GM08714 (cell line): ENCODE results near the gene IGF2BP1.

Source experiments
- H3K4me3 ChIP-seq: fragments of 200-500 bp; sonication (Bioruptor generic); 2 replicates; pipeline ENCODE4 v1.5.1; 2014; ENCODE audit warnings: mild to moderate bottlenecking, low read length, inconsistent platforms
- ZNF274 ChIP-seq: IDR thresholded peaks from 2 replicates; pipeline ENCODE4 v1.6.1; 2012; ENCODE audit warnings: mild to moderate bottlenecking, low read depth, low read length

Gene IGF2BP1

GRCh38 chr17:48990882-48991357 lies 6.3 kb upstream of the IGF2BP1 start:
- H3K4me3 ChIP-seq = no peak overlapping the region; the same call in 1 of the 2 replicates
- no peak for TF ChIP-seq ZNF274

DNA sequence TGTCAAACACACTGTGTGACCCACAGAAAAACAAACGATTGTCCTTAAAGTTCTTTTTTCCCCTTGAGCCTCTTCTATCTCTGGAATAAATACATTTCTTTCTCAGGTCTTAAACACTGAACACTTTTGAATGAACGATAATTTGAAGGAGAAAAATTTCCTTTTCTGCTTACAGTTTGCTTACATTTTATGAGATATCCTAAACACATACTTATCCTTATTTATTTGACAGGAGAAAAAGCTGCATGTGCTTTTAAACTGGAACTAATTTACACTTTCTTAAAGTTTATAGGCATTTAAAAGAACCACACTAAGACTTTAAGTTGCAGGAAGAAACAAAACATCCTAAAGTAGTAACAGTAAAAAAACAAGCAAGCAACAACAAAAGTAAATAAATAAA lies 4.7 kb upstream of the IGF2BP1 start:
- TF ChIP-seq ZNF274 = no peak
- no peak overlapping the region for H3K4me3 ChIP-seq

DNA sequence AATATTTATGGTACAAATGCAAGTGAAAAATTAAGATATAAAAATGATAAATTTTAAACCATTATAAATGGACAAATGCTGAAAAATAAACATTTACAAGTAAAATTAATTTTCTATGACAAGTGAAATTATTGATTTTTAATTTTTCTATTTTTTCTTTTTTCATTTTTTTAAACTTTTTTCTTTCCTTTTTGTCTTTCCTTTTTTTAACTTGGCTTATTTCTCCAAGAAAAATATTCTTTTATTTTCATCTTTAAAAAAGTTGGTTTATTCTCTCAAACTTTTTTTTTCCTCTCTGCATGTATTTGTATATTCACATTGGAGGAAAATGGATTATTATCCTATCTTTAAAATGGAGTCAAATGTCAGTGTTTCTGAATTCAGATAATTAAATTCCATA lies 3.9 kb upstream of the IGF2BP1 start:
- no peak overlapping the region for H3K4me3 ChIP-seq
- TF ChIP-seq ZNF274 = no peak

DNA sequence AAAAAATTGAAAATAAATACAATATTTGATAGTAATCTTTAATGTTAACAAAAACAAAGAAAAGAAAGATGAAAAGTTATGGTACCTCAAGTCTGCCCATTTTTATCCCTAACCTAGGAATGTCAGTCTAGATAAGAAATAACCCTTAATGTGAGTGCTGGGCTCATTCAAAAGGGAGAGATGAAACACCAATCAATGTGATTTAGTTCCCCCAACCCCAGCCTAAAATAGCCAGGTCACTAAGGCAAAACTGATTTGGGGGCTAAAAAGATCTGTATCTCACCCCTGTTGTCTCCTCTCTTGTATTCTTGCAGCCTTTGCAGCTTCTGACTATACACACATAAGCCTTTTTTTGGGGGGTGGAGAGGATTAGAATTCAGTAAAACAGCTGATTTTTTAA lies 3.2 kb upstream of the IGF2BP1 start:
- TF ChIP-seq ZNF274 = no peak
- H3K4me3 ChIP-seq = no peak overlapping the region

GRCh38 chr17:48994549-48995303 lies 2.5 kb upstream of the IGF2BP1 start:
- no peak for TF ChIP-seq ZNF274
- no peak overlapping the region; the same call in 1 of the 2 replicates for H3K4me3 ChIP-seq

GRCh38 chr17:48995304-48995973 lies 1.7 kb upstream of the IGF2BP1 start:
- peak overlapping the region; percentile 7; the same call in 1 of the 2 replicates for H3K4me3 ChIP-seq
- TF ChIP-seq ZNF274 = no peak

- no peak for TF ChIP-seq ZNF274
- peak overlapping the region; percentile 27 for H3K4me3 ChIP-seq
Observed at GRCh38 chr17:48995974-48996721, 1.0 kb upstream of the IGF2BP1 start.

DNA sequence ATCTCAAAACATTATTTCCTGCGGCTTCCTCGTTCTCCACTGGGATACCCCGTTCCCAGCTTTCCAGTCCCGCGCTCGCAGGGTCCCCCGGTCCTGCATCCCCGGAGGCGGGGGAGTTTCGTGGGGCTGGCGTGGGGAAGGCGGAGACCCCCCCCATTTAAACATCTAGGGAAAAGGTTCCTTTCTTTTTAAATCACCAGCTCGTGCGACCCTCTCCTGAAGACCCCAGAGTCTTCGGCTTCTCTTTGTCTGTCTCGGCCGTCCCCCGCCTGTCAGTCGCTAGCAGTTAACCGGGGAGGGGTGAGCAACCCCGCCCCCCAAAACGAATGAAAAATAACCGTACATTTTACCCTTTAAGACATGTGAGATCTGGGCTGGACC lies 473 bp upstream of the IGF2BP1 start:
- H3K4me3 ChIP-seq = peak overlapping the region; percentile 27
- TF ChIP-seq ZNF274 = no peak

GRCh38 chr17:48997827-48998586 lies 822 bp downstream of the IGF2BP1 start:
- peak overlapping the region; percentile 51 for H3K4me3 ChIP-seq
- TF ChIP-seq ZNF274 = no peak

DNA sequence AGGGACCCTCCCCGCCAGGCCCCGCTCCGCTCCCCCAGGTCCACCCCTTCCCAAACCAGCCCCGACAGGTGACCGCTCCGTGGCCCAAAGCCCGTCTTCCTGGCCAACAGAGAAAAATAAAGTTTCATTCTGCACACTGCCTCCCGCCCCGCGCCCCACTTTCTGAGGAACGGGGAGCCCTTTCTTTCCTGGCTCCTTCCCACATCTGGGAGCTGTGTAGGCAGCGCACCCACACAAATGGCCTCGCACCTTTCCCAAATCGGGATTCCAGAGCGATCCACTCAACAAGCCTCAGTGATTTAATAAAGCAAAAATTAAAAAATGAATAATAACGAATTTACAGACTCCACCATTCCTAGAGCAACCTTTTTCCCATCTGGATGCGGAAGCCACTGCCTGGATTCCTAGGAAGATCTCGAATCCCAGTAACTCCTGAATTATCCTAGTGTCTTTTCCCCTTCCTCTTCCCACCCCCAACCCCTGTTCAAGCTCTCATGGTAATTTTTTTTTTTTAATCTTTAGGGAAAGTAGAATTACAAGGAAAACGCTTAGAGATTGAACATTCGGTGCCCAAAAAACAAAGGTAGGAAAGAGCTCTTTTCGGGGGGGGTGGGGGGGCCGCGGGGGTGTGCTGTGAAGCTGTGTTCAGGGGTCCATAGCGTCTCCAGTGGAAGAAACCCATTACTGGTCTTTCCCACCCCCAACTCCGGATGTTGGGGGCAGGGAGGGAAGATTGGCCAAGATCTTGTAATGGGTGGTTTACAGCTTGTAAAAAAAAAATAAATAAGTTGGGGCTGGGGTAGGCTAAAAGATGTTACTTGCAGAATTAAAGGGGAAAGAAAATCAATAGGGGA lies 1.6 kb downstream of the IGF2BP1 start:
- H3K4me3 ChIP-seq = peak overlapping the region; percentile 51
- no peak for TF ChIP-seq ZNF274

DNA sequence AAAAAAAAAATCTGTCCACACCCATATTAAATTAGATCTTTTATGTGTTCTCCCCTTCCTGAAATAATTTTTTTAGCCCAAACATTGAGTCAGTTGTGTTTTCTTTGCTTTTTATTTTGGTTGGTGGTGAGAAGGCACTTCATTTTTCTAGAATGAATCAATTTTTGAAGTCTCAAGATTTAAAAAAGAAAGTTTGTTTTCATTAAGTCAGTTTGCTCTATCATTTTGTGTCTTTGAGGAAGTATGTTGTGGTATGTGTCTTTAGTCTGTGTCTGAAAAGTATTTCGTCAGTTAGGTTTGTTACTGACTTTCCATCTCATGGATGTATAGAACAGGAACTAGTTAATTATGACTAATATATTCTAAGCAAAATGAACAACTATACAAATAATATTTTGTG lies 3.8 kb downstream of the IGF2BP1 start:
- TF ChIP-seq ZNF274 = no peak
- H3K4me3 ChIP-seq = no peak overlapping the region; the same call in 1 of the 2 replicates

DNA sequence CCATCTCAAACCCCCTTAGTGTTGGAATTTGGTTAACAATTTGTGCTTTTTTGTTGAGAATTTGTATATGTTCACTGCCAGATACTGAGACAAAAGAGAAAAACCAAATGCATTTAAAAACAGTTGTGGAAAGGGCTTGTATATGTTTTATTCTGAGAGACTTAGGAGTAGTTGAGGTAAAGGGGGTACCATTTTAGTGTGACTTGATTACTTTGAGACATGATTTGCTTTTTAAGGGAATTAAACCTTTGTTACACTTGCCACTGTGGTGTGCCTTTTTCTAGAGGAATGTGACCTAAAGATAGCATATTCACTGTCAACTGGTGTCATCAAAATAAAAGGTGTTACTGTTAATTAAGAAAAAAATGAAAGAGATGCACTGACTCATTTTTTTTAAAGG lies 4.5 kb downstream of the IGF2BP1 start:
- H3K4me3 ChIP-seq = no peak overlapping the region; the same call in 1 of the 2 replicates
- TF ChIP-seq ZNF274 = no peak

DNA sequence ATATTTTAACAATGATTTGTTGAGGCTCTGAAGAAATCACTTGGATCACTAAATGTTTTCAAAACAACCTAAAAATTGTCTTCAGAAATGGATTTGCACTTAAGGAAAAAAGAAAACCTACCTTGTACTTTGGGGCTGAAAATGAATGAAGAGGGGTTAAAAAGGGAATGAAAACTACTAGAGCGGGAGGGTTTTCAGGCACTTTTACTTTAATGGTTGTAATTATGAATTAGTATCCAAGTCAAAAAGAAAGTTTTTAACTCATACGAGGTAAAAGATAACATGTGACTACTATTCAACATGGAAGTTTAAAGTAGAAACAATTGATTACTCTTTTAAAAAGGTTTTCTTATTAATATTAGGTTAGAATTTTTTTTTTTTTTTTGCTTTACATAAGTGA lies 5.1 kb downstream of the IGF2BP1 start:
- no peak for TF ChIP-seq ZNF274
- no peak overlapping the region; the same call in 1 of the 2 replicates for H3K4me3 ChIP-seq

- H3K4me3 ChIP-seq = no peak overlapping the region
- no peak for TF ChIP-seq ZNF274
Observed at GRCh38 chr17:49002766-49003165, 5.6 kb downstream of the IGF2BP1 start.
